HG03066 (cell line): Measurements from ENCODE around the gene CHAT.

Source experiments
- ATAC-seq: cut with Tn5 transposase; IDR thresholded peaks from one replicate; pipeline ENCODE4 v1.9.1; 2021; ENCODE audit warnings: low read depth; ENCODE audit not compliant: unreplicated experiment

The CHAT gene

GRCh38 chr10:49611166-49611815 lies 2.5 kb upstream of the CHAT start:
- ATAC-seq = no peak

GRCh38 chr10:49611816-49612512 lies 1.9 kb upstream of the CHAT start:
- no peak for ATAC-seq

- ATAC-seq = no peak
Measured at GRCh38 chr10:49612513-49613164, 1.2 kb upstream of the CHAT start.

GRCh38 chr10:49613165-49613881 lies 514 bp upstream of the CHAT start:
- no peak for ATAC-seq

GRCh38 chr10:49614242-49615198 lies 683 bp downstream of the CHAT start:
- ATAC-seq = no peak

GRCh38 chr10:49615213-49615612 lies 1.4 kb downstream of the CHAT start:
- ATAC-seq = no peak

GRCh38 chr10:49615721-49616120 lies 1.9 kb downstream of the CHAT start:
- no peak for ATAC-seq

GRCh38 chr10:49616421-49617101 lies 2.7 kb downstream of the CHAT start:
- no peak for ATAC-seq

- no peak for ATAC-seq
Measured at GRCh38 chr10:49617121-49618020, 3.5 kb downstream of the CHAT start.

- ATAC-seq = no peak
Measured at GRCh38 chr10:49618821-49619220, 5.0 kb downstream of the CHAT start.

GRCh38 chr10:49619613-49620012 lies 5.8 kb downstream of the CHAT start:
- ATAC-seq = no peak

GRCh38 chr10:49620286-49620810 lies 6.5 kb downstream of the CHAT start:
- no peak for ATAC-seq

- ATAC-seq = no peak
Measured at GRCh38 chr10:49620841-49621378, 7.1 kb downstream of the CHAT start.

GRCh38 chr10:49621561-49621960 lies 7.7 kb downstream of the CHAT start:
- no peak for ATAC-seq

GRCh38 chr10:49622426-49623425 lies 8.9 kb downstream of the CHAT start:
- ATAC-seq = no peak

GRCh38 chr10:49624629-49625028 lies 10.8 kb downstream of the CHAT start:
- ATAC-seq = no peak

GRCh38 chr10:49625411-49625810 lies 11.6 kb downstream of the CHAT start:
- ATAC-seq = no peak
